ENCODE data around the gene PCSK5. TPM values are rescaled to one million over a fixed set of nuclear protein-coding genes. Genes with fewer than 3 reads are reported as not detected.
"Not testable (repeated sequence)": the region's sequence is repeated elsewhere in the genome, so short reads cannot be mapped to it uniquely, and the experiment has no call there.

PCSK5 gene
- polyA plus RNA-seq, 3 donors from 2014 or later: 5.7 to 17.2 (median 7.3) TPM

- DNase-seq: no peak
- Mint-ChIP-seq H3K36me3 (peaks cover 0 to 1% (median 0%) of the 10 kb centered on the region in 3 donors), H3K9me3 (peaks cover 0 to 2% (median 0%) of the 10 kb centered on the region in 6 donors), H3K4me1 (peaks cover 21 to 28% of the 10 kb centered on the region in 2 donors), H3K27me3 (ENCODE audit: low read depth in 3 of 3) (peaks cover 6 to 16% (median 11%) of the 10 kb centered on the region in 3 donors), H3K4me3 (no peak overlapping the region), H3K27ac (no peak overlapping the region)
These were observed 4.1 kb downstream of the PCSK5 start for GRCh38 chr9:75894566-75894965.

- H3K4me3 Mint-ChIP-seq: no peak overlapping the region
- DNase-seq: no peak
- H3K9me3 Mint-ChIP-seq: peaks cover 0 to 2% (median 0%) of the 10 kb centered on the region in 6 donors
- no peak overlapping the region for H3K27ac Mint-ChIP-seq
- peaks cover 0 to 3% (median 0%) of the 10 kb centered on the region in 3 donors for H3K36me3 Mint-ChIP-seq
- H3K4me1 Mint-ChIP-seq: peaks cover 16 to 23% of the 10 kb centered on the region in 2 donors
- H3K27me3 Mint-ChIP-seq (ENCODE audit: low read depth in 3 of 3): peaks cover 5 to 16% (median 12%) of the 10 kb centered on the region in 3 donors
These were observed 4.6 kb downstream of the PCSK5 start for GRCh38 chr9:75895112-75895511.

- Mint-ChIP-seq H3K4me3 (no peak overlapping the region), H3K4me1 (peaks cover 12 to 20% of the 10 kb centered on the region in 2 donors), H3K9me3 (peaks cover 0 to 3% (median 0%) of the 10 kb centered on the region in 6 donors), H3K36me3 (peaks cover 0 to 3% (median 3%) of the 10 kb centered on the region in 3 donors), H3K27ac (no peak overlapping the region), H3K27me3 (ENCODE audit: low read depth in 3 of 3) (peaks cover 1 to 16% (median 13%) of the 10 kb centered on the region in 3 donors)
- DNase-seq: no peak
These were observed 5.7 kb downstream of the PCSK5 start for GRCh38 chr9:75896193-75896592.

GRCh38 chr9:75900893-75901524, 10.5 kb downstream of the PCSK5 start:
- not testable (repeated sequence) for H3K27ac Mint-ChIP-seq, H3K4me1 Mint-ChIP-seq

GRCh38 chr9:75903785-75904360, 13.4 kb downstream of the PCSK5 start:
- peaks cover 0 to 7% (median 1%) of the 10 kb centered on the region in 3 donors for H3K27me3 Mint-ChIP-seq (ENCODE audit: low read depth in 3 of 3)

More at GRCh38 chr9:75900893-75901524, 10.5 kb downstream of the PCSK5 start:
- H3K4me3 Mint-ChIP-seq; DNase-seq; H3K36me3 Mint-ChIP-seq; H3K27me3 Mint-ChIP-seq (ENCODE audit: low read depth in 3 of 3); H3K9me3 Mint-ChIP-seq: not testable (repeated sequence)

GRCh38 chr9:75904364-75904763, 13.9 kb downstream of the PCSK5 start:
- Mint-ChIP-seq H3K27ac (no peak overlapping the region), H3K4me3 (no peak overlapping the region), H3K36me3 (peaks cover 0 to 3% (median 3%) of the 10 kb centered on the region in 3 donors), H3K9me3 (peaks cover 0 to 1% (median 0%) of the 10 kb centered on the region in 6 donors), H3K4me1 (no peaks in the 10 kb centered on the region), H3K27me3 (ENCODE audit: low read depth in 3 of 3) (peaks cover 0 to 7% (median 0%) of the 10 kb centered on the region in 3 donors)
- no peak for DNase-seq

More at GRCh38 chr9:75903785-75904360, 13.4 kb downstream of the PCSK5 start:
- peaks cover 0 to 3% (median 3%) of the 10 kb centered on the region in 3 donors for H3K36me3 Mint-ChIP-seq
- DNase-seq: no peak
- H3K9me3 Mint-ChIP-seq: peaks cover 0 to 2% (median 0%) of the 10 kb centered on the region in 6 donors
- no peaks in the 10 kb centered on the region for H3K4me1 Mint-ChIP-seq
- no peak overlapping the region for H3K27ac Mint-ChIP-seq
- no peak overlapping the region for H3K4me3 Mint-ChIP-seq

GRCh38 chr9:75906531-75906930, 16.1 kb downstream of the PCSK5 start:
- Mint-ChIP-seq H3K9me3 (no peaks in the 10 kb centered on the region), H3K36me3 (no peaks in the 10 kb centered on the region), H3K27ac (no peak overlapping the region), H3K4me3 (no peak overlapping the region), H3K27me3 (ENCODE audit: low read depth in 3 of 3) (peaks cover 0 to 1% (median 0%) of the 10 kb centered on the region in 3 donors), H3K4me1 (no peaks in the 10 kb centered on the region)
- no peak for DNase-seq

- H3K9me3 Mint-ChIP-seq: no peaks in the 10 kb centered on the region
- H3K27ac Mint-ChIP-seq: no peak overlapping the region
- DNase-seq: no peak
- no peaks in the 10 kb centered on the region for H3K4me1 Mint-ChIP-seq
- H3K36me3 Mint-ChIP-seq: peaks cover 0 to 4% (median 0%) of the 10 kb centered on the region in 3 donors
- H3K4me3 Mint-ChIP-seq: no peak overlapping the region
- peaks cover 0 to 2% (median 2%) of the 10 kb centered on the region in 3 donors for H3K27me3 Mint-ChIP-seq (ENCODE audit: low read depth in 3 of 3)
These were observed 16.9 kb downstream of the PCSK5 start for GRCh38 chr9:75907329-75907728.

- Mint-ChIP-seq H3K4me1 (no peaks in the 10 kb centered on the region), H3K27me3 (ENCODE audit: low read depth in 3 of 3) (peaks cover 0 to 2% (median 2%) of the 10 kb centered on the region in 3 donors), H3K27ac (no peak overlapping the region), H3K9me3 (no peaks in the 10 kb centered on the region), H3K4me3 (no peak overlapping the region), H3K36me3 (peaks cover 0 to 4% (median 0%) of the 10 kb centered on the region in 3 donors)
- no peak for DNase-seq
These were observed 17.4 kb downstream of the PCSK5 start for GRCh38 chr9:75907923-75908322.

GRCh38 chr9:75909776-75910175, 19.3 kb downstream of the PCSK5 start:
- Mint-ChIP-seq H3K9me3 (no peaks in the 10 kb centered on the region), H3K36me3 (peaks cover 0 to 4% (median 0%) of the 10 kb centered on the region in 3 donors), H3K4me3 (no peak overlapping the region), H3K27ac (no peak overlapping the region), H3K27me3 (ENCODE audit: low read depth in 3 of 3) (peaks cover 0 to 2% (median 2%) of the 10 kb centered on the region in 3 donors), H3K4me1 (no peaks in the 10 kb centered on the region)
- DNase-seq: no peak

- Mint-ChIP-seq H3K4me1 (peaks cover 0 to 2% of the 10 kb centered on the region in 2 donors), H3K27ac (no peak overlapping the region), H3K27me3 (ENCODE audit: low read depth in 3 of 3) (peaks cover 0 to 2% (median 2%) of the 10 kb centered on the region in 3 donors), H3K36me3 (peaks cover 0 to 4% (median 0%) of the 10 kb centered on the region in 3 donors), H3K4me3 (no peak overlapping the region), H3K9me3 (no peaks in the 10 kb centered on the region)
- no peak for DNase-seq
These were observed 20.3 kb downstream of the PCSK5 start for GRCh38 chr9:75910731-75911130.

GRCh38 chr9:75911390-75911789, 20.9 kb downstream of the PCSK5 start:
- Mint-ChIP-seq H3K36me3 (peaks cover 0 to 4% (median 0%) of the 10 kb centered on the region in 3 donors), H3K27me3 (ENCODE audit: low read depth in 3 of 3) (peaks cover 0 to 2% (median 2%) of the 10 kb centered on the region in 3 donors), H3K27ac (no peak overlapping the region), H3K4me1 (peaks cover 0 to 2% of the 10 kb centered on the region in 2 donors), H3K9me3 (no peaks in the 10 kb centered on the region), H3K4me3 (no peak overlapping the region)
- no peak for DNase-seq

- Mint-ChIP-seq H3K27me3 (ENCODE audit: low read depth in 3 of 3) (peaks cover 0 to 2% (median 2%) of the 10 kb centered on the region in 3 donors), H3K27ac (no peak overlapping the region), H3K9me3 (no peaks in the 10 kb centered on the region), H3K36me3 (peaks cover 0 to 4% (median 0%) of the 10 kb centered on the region in 3 donors), H3K4me1 (peaks cover 0 to 2% of the 10 kb centered on the region in 2 donors), H3K4me3 (no peak overlapping the region)
- no peak for DNase-seq
These were observed 22.5 kb downstream of the PCSK5 start for GRCh38 chr9:75912951-75913350.

- H3K4me1 Mint-ChIP-seq: peaks cover 0 to 2% of the 10 kb centered on the region in 2 donors
- H3K9me3 Mint-ChIP-seq: no peaks in the 10 kb centered on the region
- peaks cover 0 to 4% (median 0%) of the 10 kb centered on the region in 3 donors for H3K36me3 Mint-ChIP-seq
- H3K27me3 Mint-ChIP-seq (ENCODE audit: low read depth in 3 of 3): peaks cover 0 to 2% (median 2%) of the 10 kb centered on the region in 3 donors
- DNase-seq: no peak
- H3K27ac Mint-ChIP-seq: no peak overlapping the region
- H3K4me3 Mint-ChIP-seq: no peak overlapping the region
These were observed 23.5 kb downstream of the PCSK5 start for GRCh38 chr9:75914002-75914401.

All from immature natural killer cell (primary cell).